ENCODE results near the gene GTF2H2C.
A peak's percentile ranks its signal among the peaks of the same experiment; 100 is the strongest.
"Not testable (repeated sequence)": the region's sequence is repeated elsewhere in the genome, so short reads cannot be mapped to it uniquely, and the experiment has no call there.

GRCh38 chr5:69559908-69560330 lies at the start of gene GTF2H2C:
- peak; percentile 38 for TF ChIP-seq CTCF (conservative IDR thresholded peaks at IDR 0.05; ENCODE audit: low read length)
- TF ChIP-seq EZH2phosphoT487 (IDR thresholded peaks at IDR 0.05; ENCODE audit: borderline replicate concordance, low read depth, low read length), result not testable (repeated sequence)

Measured in OCI-LY7 (cell line).